Activated T-helper 1 cell treated with anti-CD3 and anti-CD28 coated beads, Interleukin-12 subunit alpha, Interleukin-12 subunit beta, Interleukin-2, Interleukin-4 antibody, amounts not matched to agents 30 ng/mL and 10 ng/mL and 1 ng/mL, durations not matched to agents 14 hours and 24 hours and 36 hours (primary cell): ENCODE data around the gene NT5C3A. TPM values are rescaled to one million over a fixed set of nuclear protein-coding genes. Genes with fewer than 3 reads are reported as not detected.
"Not testable (repeated sequence)": the region's sequence is repeated elsewhere in the genome, so short reads cannot be mapped to it uniquely, and the experiment has no call there.

Experiments used
- DNase-seq: peaks from one replicate; pipeline ENCODE4 v3.0.0; 2021; ENCODE audit warnings: low spot score
- H3K27ac Mint-ChIP-seq: one replicate; pipeline ENCODE4 v1.8.0; 2021; ENCODE audit warnings: mild to moderate bottlenecking, mixed read lengths
- H3K27me3 Mint-ChIP-seq: one replicate; pipeline ENCODE4 v1.8.0; 2022; ENCODE audit warnings: mild to moderate bottlenecking, moderate library complexity, mixed read lengths; ENCODE audit not compliant: insufficient read depth
- H3K36me3 Mint-ChIP-seq: one replicate; pipeline ENCODE4 v1.8.0; 2021; ENCODE audit warnings: low read depth, mixed read lengths
- H3K4me1 Mint-ChIP-seq: one replicate; pipeline ENCODE4 v1.8.0; 2021; ENCODE audit warnings: low read depth, mixed read lengths
- H3K4me3 Mint-ChIP-seq: one replicate; pipeline ENCODE4 v1.8.0; 2021; ENCODE audit warnings: mild to moderate bottlenecking, moderate library complexity, mixed read lengths
- H3K9me3 Mint-ChIP-seq: one replicate; pipeline ENCODE4 v1.8.0; 2021; ENCODE audit warnings: mixed read lengths
- intact Hi-C: fragments of 100-400 bp; cut with micrococcal nuclease; formaldehyde crosslinking; loops from one replicate; pipeline ENCODE4 v1.15.1; 2024
- total RNA-seq: library from RNA; stranded (reverse); gene quantifications from 2 replicates; pipeline ENCODE4 v1.2.3, GENCODE V29; 2022

Gene NT5C3A
- total RNA-seq = 36.2 and 43.9 TPM in 2 replicates

DNA sequence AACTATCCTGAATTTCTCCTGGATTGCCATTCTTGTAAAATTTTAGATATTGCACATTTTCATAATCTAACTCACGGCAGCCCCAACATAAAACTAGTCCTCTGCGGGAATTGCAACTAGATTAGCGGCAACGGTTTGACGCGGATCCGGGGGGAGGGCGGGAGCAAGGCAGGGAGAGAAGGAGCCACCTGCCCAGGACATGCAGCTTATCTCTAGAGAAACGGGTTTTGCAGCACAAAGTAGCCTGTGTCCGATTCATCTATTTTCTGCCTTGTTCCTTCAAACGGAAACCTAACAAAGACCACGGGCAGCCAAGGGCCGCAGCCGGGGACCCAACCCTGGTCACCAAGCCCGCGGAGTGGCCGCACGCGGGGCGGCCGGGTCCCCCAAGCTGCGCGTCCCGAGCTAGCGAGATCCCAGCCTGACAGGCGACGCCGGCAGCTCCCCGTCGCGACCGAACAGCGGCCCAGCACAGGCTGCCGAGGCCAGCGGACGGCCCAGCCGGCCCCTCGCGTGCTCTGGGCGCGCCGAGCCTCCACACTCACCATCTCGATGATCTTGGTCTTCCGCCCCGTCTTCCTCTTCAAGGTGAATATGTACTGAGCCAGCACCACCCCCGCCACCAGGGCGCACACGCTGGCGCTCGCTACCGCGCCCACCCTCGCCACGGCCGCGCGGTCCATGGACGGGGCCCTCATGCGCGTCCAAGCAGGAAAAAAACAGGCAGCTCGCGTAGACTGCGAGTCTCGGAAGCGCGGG, at the start of gene NT5C3A:
Gene NT5C3A, minus strand, starts transcription at position 754 of the 759 bp plus-strand sequence. Its CDS starts 71 bp downstream, at position 683.
- Mint-ChIP-seq H3K27ac (peak within 1 kb of the TSS; percentile 96), H3K4me3 (peak within 1 kb of the TSS; percentile 97), H3K36me3 (peaks cover 10% of the 10 kb centered on the region), H3K27me3 (peaks cover 9% of the 10 kb centered on the region), H3K4me1 (peaks cover 44% of the 10 kb centered on the region), H3K9me3 (peaks cover 17% of the 10 kb centered on the region)
- intact Hi-C loops = loop anchor here (1.0 to 5.0 kb wide), 5 partner anchors 8 to 567 kb away; partner anchors contain the start of gene AVL9
- no peak for DNase-seq

DNA sequence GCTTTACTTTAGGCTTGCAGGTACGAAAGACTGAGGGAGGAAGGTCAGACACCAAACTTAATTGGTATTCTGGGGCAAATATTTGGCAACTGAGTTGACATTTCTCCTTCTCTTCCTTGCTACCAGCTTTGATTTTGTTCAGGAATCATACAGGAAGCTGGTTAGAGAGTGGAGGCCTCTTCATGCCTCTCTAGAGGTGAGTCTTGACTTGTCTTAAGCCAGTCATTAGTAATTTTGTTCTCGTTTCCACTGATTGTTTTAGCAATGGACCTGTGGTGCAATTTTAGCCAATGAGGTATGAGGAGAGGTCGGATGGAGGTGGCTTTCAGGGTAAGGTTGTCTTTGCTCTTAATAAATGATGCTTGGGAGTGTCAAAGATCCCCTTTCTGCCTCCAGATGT, 49.0 kb upstream of the NT5C3A start:
- intact Hi-C loops = no loop called here
- H3K27ac Mint-ChIP-seq = no peak overlapping the region
- H3K4me1 Mint-ChIP-seq = peaks cover 27% of the 10 kb centered on the region
- H3K4me3 Mint-ChIP-seq = no peak overlapping the region
- no peaks in the 10 kb centered on the region for H3K9me3 Mint-ChIP-seq
- H3K36me3 Mint-ChIP-seq = no peaks in the 10 kb centered on the region
- no peak for DNase-seq
- H3K27me3 Mint-ChIP-seq = peaks cover 24% of the 10 kb centered on the region

DNA sequence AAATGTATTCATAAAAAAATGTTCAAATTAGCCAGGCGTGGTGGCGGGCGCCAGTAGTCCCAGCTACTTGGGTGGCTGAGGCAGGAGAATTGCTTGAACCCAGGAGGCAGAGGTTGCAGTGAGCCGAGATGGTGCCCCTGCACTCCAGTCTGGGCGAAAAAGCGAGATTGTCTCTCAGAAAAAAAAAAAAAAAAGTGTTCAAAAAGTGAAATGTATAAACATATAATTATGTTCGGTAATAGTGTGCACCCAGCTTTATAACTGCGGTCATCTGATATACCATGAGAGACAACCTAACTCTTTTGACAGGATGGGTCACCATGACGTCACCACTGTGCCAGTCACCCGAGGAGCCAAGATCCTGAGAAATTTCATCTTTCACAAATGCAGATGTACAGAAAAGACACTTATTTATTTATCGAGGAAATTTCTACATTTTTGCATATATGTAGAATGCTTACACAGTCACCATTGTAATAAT, 47.2 kb upstream of the NT5C3A start:
- Mint-ChIP-seq H3K27me3 (peaks cover 21% of the 10 kb centered on the region), H3K27ac (no peak overlapping the region), H3K4me1 (peaks cover 34% of the 10 kb centered on the region), H3K36me3 (no peaks in the 10 kb centered on the region), H3K9me3 (no peaks in the 10 kb centered on the region), H3K4me3 (peak overlapping the region; percentile 73)
- DNase-seq = no peak
- intact Hi-C loops = loop anchor here (1.0 to 2.0 kb wide), 4 partner anchors 20 to 619 kb away; partner anchors contain the start of genes BBS9 and LSM5

DNA sequence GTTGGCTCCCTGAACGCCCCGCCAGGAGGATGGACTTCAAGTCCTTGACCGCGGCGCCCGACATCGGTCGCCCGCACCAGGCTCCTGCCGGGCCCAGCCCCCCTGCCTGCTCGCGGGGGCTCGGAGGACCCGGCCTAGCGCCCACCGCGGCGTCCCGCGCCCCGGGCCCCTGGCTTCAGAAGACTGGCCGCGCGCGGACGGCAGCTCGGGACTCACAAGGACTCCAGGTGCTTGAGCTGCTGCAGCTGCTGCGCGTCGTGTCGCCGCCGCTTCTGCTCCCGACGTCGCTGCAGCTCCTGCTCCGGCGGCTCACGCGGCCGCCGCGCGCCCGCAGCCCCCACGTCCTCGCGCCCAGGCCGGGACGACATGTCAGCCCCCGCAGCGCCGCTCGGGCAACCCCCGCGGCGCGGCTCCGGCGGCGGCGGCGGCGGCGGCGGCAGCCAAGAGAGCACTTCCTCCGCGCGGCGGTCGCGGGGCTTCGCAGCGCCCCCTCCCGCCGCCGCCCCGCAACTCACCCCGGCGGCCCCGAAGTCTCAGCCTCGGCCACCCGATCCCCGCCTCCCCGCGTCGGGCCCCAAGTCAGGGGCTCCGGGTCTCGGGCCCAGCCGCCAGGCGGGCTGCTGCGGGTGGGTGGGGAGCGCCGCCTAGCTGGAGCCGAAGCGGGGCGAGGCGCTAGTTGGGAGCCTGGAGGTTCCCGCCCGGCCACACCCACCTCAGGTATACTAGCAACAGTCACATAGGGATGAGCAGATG, 46.6 kb upstream of the NT5C3A start, which contains the start of gene RP9:
Gene RP9, minus strand, starts transcription at position 400 of the 753 bp plus-strand sequence. Its CDS starts 32 bp downstream, at position 368.
- Mint-ChIP-seq H3K27me3 (peaks cover 21% of the 10 kb centered on the region), H3K4me1 (peaks cover 34% of the 10 kb centered on the region), H3K27ac (peak within 1 kb of the TSS; percentile 42), H3K36me3 (no peaks in the 10 kb centered on the region), H3K4me3 (peak within 1 kb of the TSS; percentile 91), H3K9me3 (no peaks in the 10 kb centered on the region)
- peak; percentile 72 for DNase-seq
- intact Hi-C loops = loop anchor here (1.0 to 2.0 kb wide), 4 partner anchors 20 to 618 kb away; partner anchors contain the start of genes BBS9 and LSM5

DNA sequence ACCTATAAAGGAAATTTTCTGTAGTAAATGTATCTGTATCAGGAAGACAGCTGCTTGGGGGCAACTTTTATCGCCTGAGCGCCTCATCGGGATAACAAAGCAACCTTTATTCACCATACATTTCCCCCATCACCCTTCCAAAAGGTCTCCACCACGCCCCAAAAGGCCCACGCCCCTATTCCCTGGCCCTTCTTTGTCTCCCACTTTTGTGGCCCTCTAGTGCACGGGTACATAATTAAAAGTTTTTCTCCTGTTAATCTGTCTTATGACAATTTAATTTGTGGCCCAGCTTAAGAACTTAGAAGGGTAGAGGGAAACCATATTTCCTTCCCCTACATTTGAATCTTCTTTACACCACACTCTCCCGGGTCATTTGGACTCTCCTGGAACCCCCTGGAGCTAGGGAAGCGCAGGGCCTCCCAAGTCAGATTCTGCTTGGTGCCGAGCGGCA, 46.0 kb upstream of the NT5C3A start:
- peaks cover 20% of the 10 kb centered on the region for H3K27me3 Mint-ChIP-seq
- H3K4me1 Mint-ChIP-seq = peaks cover 34% of the 10 kb centered on the region
- H3K27ac Mint-ChIP-seq = peak overlapping the region; percentile 42
- DNase-seq = no peak
- no peaks in the 10 kb centered on the region for H3K9me3 Mint-ChIP-seq
- peak overlapping the region; percentile 91 for H3K4me3 Mint-ChIP-seq
- H3K36me3 Mint-ChIP-seq = no peaks in the 10 kb centered on the region
- intact Hi-C loops = loop anchor here (1.0 to 2.0 kb wide), 7 partner anchors 21 to 618 kb away; partner anchors contain the start of genes BBS9 and LSM5

DNA sequence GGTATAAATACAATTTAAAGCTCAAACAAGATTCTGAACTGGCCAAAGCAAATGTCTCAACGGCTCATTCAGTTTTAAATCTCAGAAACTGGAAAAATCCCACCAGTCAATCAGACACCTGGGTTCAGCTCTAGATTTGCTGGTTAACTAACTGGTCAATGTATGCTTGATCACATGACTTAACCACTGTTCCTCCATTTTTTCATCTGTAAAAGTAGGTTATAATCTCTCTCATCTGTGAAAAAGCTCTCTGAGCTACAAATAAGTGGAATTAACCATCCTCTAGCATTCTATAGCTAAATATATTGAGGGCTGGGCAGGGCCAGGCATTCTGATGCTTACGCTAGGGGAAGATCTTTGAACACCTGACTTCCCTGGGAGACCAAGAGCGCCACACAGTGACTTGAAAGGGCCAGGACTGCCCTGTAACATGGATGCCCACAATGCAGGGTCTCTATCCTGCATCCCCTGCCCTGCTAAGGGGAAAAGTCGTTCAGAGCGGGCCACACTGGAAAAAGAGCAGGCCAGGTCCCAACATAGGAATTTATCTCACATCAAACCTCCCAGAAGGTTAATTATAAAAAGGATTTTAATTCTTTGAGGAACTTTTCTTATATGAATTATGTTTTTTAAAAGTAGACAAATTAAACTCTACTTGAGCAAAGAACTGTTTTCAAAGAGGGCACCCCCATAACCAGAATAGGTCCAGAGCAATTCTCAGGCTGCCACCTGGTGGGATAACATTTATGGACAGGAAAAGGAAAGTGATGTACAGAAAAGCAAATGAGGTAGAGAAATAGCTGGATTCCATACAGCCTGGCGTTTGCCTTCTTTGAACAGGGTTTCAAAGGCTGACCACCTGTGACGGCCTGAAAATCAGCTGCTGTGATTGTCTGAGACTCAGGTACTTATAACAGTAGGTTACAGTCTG, 44.8 kb upstream of the NT5C3A start:
- H3K4me1 Mint-ChIP-seq = peaks cover 34% of the 10 kb centered on the region

DNA sequence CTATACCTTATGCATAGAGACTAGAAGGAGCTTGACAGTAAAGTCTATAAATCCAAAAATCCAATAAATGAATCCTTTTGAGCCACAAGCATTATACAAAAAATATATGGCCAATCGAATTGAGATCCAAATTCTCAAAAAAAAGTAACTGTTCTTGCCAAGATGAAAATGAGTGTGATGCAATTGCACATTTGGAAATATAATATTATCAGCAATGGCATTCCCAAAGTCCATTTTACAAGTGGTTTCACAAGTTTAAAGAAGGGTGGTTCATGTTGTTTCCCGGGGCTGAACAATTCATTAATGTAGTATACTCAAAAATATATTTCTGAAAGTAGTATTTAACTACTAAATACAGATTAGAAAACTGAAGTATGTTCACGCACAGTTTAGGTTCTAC, 39.3 kb upstream of the NT5C3A start:
- intact Hi-C loops = no loop called here
- Mint-ChIP-seq H3K36me3 (peaks cover 18% of the 10 kb centered on the region), H3K9me3 (no peaks in the 10 kb centered on the region), H3K27ac (no peak overlapping the region), H3K4me1 (peaks cover 9% of the 10 kb centered on the region), H3K27me3 (no peaks in the 10 kb centered on the region), H3K4me3 (no peak overlapping the region)
- DNase-seq = no peak

More for the DNA sequence above, 44.8 kb upstream of the NT5C3A start:
- Mint-ChIP-seq H3K4me3 (peak overlapping the region; percentile 91), H3K36me3 (no peaks in the 10 kb centered on the region), H3K9me3 (no peaks in the 10 kb centered on the region), H3K27ac (no peak overlapping the region), H3K27me3 (peaks cover 19% of the 10 kb centered on the region)
- intact Hi-C loops = loop anchor here (1.0 to 2.0 kb wide), 9 partner anchors 68 to 617 kb away; partner anchors contain the start of gene LSM5
- peak; percentile 37 for DNase-seq

DNA sequence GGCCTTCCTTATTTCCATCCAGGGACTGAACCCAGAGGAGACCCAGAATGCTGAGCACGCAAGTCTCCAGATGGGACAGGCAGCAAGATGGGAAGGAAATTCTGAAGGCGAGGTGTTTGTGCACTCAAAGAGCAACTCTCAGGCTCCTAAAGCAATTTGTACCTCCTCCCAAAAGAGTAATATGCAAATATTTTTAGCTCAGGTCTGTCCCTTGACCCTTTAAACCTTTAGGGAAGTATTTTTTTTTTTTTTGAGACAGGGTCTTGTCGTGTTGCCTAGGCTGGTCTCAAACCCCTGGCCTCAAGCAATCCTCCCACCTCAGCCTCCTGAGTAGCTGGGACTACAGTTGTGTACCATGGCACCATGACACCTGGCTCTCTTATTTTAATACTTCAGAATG, 38.2 kb upstream of the NT5C3A start:
- intact Hi-C loops = no loop called here
- Mint-ChIP-seq H3K4me3 (no peak overlapping the region), H3K4me1 (no peaks in the 10 kb centered on the region), H3K9me3 (no peaks in the 10 kb centered on the region), H3K27me3 (no peaks in the 10 kb centered on the region), H3K27ac (no peak overlapping the region), H3K36me3 (peaks cover 24% of the 10 kb centered on the region)
- DNase-seq = no peak

DNA sequence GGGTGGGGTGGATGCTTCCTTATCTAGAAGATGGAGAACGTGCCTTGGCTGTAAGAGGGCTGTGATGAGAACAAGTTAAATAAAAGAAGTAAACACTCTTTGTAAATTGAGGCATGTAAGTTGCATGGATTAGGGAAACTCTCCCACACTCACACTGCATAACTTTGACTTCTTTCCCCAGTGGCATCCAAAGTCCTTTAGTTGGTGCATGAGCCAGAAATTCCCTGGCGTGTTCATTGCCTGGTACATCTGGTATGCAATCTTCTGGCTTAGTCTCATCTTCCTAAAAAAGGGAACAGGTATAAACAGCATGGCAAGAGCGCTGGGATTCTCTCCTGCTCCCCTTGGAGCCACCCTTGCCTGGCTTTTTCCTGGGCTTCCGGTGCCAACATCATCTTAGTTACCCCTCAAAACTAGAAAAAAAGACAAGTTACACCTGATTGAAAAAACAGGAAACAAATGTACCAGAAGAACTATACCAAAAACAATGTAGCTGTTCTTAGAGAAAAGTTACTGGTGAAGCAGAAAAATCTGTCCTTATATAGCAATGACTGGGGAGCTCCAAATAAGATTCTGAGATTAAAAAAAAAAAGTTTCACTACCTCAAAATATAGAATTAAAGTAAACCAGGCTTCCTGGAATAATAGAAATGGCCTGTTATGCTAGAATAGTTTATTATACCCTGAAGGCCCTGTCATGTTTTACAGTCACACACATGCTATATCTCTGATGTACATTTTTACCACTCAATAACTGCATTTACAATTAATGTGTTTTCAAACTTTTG, 36.8 kb upstream of the NT5C3A start:
- Mint-ChIP-seq H3K27ac (no peak overlapping the region), H3K9me3 (no peaks in the 10 kb centered on the region), H3K27me3 (no peaks in the 10 kb centered on the region), H3K4me3 (no peak overlapping the region), H3K36me3 (peaks cover 31% of the 10 kb centered on the region), H3K4me1 (no peaks in the 10 kb centered on the region)
- no peak for DNase-seq
- intact Hi-C loops = no loop called here

DNA sequence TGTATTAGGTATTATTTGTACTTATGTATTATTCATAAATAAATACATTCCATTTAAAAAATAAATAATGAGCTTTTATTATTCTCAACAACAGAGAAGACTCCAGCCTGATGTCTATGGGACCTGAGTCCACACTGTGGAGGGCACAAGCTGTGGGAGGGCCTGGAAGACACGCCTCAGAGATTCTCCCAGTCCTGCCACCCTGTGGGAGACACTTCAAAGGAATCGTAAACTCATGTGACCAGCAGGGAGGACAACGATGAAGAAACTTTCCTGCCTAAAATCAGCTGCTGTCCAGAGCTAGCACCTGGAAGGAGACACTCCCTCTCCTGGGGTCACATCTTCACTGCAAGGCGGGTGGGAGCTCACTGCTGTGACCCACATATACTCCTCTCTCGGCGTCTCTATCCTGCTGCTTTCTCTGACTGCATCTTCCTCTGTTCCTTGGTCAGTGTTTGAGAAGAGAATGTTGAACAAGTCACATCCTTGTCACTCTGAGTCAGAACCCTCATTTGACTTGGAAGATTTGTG, 32.2 kb upstream of the NT5C3A start:
- DNase-seq, H3K4me3 Mint-ChIP-seq, H3K27ac Mint-ChIP-seq, intact Hi-C loops, H3K9me3 Mint-ChIP-seq, H3K27me3 Mint-ChIP-seq, H3K4me1 Mint-ChIP-seq: not testable (repeated sequence)
- H3K36me3 Mint-ChIP-seq = peaks cover 30% of the 10 kb centered on the region

DNA sequence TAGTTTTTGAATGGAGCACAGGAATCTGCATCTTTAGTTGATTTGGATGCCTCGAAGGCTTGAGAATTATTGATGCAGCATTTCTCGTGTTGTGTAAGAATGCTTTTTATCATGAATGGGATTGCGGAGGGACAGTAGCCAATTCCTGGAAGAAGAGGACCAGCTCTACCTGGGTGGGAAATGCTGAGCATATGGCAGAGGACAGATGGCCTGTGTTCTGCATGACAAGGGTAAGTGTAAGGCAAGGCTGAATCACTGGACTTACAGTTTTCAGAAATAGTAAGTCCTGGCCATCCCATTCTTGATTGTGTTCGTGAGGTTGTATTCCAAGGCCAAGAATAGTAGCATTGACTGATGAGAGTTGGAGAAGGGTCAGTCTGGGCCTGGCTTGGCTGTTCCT, 30.7 kb upstream of the NT5C3A start:
- Mint-ChIP-seq H3K36me3 (peaks cover 23% of the 10 kb centered on the region), H3K27me3 (no peaks in the 10 kb centered on the region), H3K4me1 (no peaks in the 10 kb centered on the region), H3K4me3 (no peak overlapping the region), H3K27ac (no peak overlapping the region), H3K9me3 (no peaks in the 10 kb centered on the region)
- intact Hi-C loops = no loop called here
- no peak for DNase-seq
